ENCODE results near the gene RAB23.

DNA sequence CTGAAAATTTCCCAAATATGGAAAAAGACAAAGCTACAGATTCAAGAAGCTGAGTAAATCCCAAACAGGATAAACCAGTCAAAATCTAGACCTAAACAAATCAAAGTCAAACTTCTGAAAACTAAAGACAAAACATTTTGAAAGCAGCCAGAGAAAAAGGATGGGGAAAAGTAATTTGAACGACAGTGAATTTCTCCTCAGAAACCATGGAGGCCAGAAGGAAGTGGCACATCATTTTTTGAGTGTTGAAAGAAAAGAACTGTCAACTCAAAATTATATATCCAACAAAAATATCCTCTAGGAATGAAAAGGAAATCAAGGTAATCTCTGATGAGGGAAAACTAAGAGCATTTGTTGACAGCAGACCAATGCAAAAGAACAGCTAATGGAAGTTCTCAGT is 6.8 kb downstream of the RAB23 start:
- TF ChIP-seq, protein P1, sequence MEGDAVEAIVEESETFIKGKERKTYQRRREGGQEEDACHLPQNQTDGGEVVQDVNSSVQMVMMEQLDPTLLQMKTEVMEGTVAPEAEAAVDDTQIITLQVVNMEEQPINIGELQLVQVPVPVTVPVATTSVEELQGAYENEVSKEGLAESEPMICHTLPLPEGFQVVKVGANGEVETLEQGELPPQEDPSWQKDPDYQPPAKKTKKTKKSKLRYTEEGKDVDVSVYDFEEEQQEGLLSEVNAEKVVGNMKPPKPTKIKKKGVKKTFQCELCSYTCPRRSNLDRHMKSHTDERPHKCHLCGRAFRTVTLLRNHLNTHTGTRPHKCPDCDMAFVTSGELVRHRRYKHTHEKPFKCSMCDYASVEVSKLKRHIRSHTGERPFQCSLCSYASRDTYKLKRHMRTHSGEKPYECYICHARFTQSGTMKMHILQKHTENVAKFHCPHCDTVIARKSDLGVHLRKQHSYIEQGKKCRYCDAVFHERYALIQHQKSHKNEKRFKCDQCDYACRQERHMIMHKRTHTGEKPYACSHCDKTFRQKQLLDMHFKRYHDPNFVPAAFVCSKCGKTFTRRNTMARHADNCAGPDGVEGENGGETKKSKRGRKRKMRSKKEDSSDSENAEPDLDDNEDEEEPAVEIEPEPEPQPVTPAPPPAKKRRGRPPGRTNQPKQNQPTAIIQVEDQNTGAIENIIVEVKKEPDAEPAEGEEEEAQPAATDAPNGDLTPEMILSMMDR (IDR thresholded peaks at IDR 0.05; ENCODE audit: poor library complexity) = no peak
- no peak for TF ChIP-seq EZH2 (IDR thresholded peaks at IDR 0.05; ENCODE audit: borderline replicate concordance)
